Ovary (tissue), 3 donors: ENCODE results near the gene LRRC36.

ENCODE experiments used
- CTCF ChIP-seq, 3 donors: fragments of 450-650 bp in 2 of 3; fragments of 200-600 bp in 1 of 3; IDR thresholded peaks; one replicate each; pipeline versions ENCODE4 v1.5.1 to v1.8.0; 2016 to 2022; ENCODE audit warnings: antibody characterized with exemption in 3 of 3, mild to moderate bottlenecking in 1 of 3
- EP300 ChIP-seq: sonication (generic); formaldehyde crosslinking; IDR thresholded peaks from one replicate; pipeline ENCODE4 v1.6.1; 2017; ENCODE audit warnings: antibody characterized with exemption
- POLR2A ChIP-seq: fragments of 450-650 bp; IDR thresholded peaks from one replicate; pipeline ENCODE4 v1.6.1; 2017; ENCODE audit warnings: antibody characterized with exemption, mild to moderate bottlenecking, moderate library complexity
- donor health status: DM: no; HTN: no; CAD: no.

- TF ChIP-seq CTCF (IDR thresholded peaks at IDR 0.05), result no peak
- no peak for TF ChIP-seq POLR2A
- no peak for TF ChIP-seq EP300
Measured at GRCh38 chr16:67413978-67414911, 87.6 kb downstream of the LRRC36 start.
